ENCODE results near the gene BRINP2. TPM values are rescaled to one million over a fixed set of nuclear protein-coding genes. Genes with fewer than 3 reads are reported as not detected.

Gene BRINP2
- total RNA-seq, 4 donors from 2014 or later, result not detected

DNA sequence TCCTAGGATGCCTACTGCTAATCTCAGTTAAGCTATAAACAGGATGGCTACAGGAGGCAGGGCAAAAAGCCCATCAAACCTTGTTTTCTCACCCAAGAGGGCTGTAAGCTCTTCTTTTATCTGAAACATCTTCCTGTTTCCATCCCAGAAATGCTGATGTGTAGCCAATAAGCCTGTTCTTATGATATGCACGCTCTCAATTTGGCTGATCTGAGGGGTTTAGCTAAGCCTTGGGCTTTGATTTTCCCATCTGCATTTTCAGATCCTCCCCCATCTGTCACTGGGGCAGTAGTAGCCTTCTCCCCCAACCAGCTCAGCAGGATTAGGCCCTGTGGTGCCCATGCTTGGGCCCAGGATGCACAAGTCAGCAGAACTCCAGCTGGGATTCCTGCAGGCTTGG, 105.0 kb downstream of the BRINP2 start:
- no peak for DNase-seq
- intact Hi-C loops (cut with DNase I), result no loop called here
- H3K27ac ChIP-seq, result no peak overlapping the region
- H3K36me3 ChIP-seq, result no peaks in the 10 kb centered on the region
- no peak overlapping the region for H3K4me3 ChIP-seq (replicated peaks in 1 of 3)
- no peaks in the 10 kb centered on the region for H3K9me3 ChIP-seq
- no peaks in the 10 kb centered on the region for H3K27me3 ChIP-seq
- peaks cover 4 to 12% of the 10 kb centered on the region in 2 donors for H3K4me1 ChIP-seq
- TF ChIP-seq CTCF (IDR thresholded peaks at IDR 0.05), result no peak
- no peak for TF ChIP-seq POLR2A (IDR thresholded peaks at IDR 0.05)
- 86 to 100% methylated on average over 1 of the region's 1 CpG for WGBS, 2 donors

DNA sequence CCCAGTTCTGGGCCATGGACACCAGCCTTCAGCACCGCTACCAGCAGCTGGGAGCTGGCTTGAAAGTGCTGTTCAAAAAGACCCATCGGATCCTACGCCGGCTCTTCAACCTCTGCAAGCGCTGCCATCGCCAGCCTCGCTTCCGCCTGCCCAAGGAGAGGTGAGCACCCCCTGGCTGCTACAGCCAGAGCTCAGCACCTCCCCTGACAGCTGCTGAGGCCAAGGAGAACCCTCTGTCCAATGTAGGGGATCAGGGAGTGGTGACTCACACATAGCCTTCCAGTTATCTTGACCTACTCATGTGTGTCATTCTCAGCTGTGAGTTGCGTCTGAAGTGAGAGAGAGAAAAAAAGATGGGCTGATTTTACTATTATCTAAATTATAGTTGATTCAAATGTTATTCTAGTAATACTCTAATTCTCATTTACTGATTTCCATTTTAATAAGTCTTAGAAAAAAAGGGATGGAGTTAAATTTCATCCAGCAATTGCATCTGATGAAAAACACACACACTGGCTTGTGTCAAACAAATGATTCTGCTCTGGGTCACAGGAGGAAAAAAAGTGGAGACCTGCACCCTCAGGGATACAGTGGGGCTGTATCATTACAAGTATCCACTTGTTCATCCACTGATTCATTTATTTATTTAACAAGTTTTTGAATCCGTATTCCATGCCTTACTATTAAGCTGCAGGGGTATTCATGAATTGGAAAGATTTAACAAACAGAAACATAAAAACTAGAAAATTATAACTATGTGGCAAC, 108.0 kb downstream of the BRINP2 start:
- WGBS, 2 donors, result 84 to 90% methylated on average over 10 of the region's 10 CpGs

DNA sequence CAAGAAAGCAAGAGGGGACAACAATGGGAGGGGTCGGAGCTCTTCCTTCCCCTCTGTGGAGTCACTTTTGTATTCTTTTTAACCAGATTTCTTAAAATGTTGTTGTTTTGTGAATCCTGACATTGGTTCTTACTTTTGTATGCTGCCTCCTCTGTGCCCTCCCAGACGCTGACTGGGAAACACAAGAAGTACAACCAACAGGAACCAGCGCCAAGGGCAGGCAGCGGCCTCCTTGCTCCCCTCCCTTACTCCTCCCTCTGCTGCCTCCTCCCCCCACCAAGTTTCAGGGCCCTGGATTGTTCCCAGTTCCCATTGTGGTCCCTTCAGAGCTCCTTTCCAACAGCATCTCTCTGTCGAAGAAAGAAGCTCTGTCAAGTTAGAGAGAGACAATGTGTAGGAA, 111.1 kb downstream of the BRINP2 start:
- TF ChIP-seq CTCF (IDR thresholded peaks at IDR 0.05) (no peak), POLR2A (IDR thresholded peaks at IDR 0.05) (no peak)
- DNase-seq, result no peak
- intact Hi-C loops (cut with DNase I), result no loop called here
- 86 to 88% methylated on average over 5 of the region's 5 CpGs for WGBS, 2 donors
- no peak overlapping the region for H3K27ac ChIP-seq
- H3K4me3 ChIP-seq (replicated peaks in 1 of 3), result no peak overlapping the region
- no peaks in the 10 kb centered on the region for H3K9me3 ChIP-seq
- no peaks in the 10 kb centered on the region for H3K36me3 ChIP-seq
- no peaks in the 10 kb centered on the region for H3K27me3 ChIP-seq
- H3K4me1 ChIP-seq, result no peaks in the 10 kb centered on the region

More for the DNA sequence above, 108.0 kb downstream of the BRINP2 start:
- TF ChIP-seq CTCF (IDR thresholded peaks at IDR 0.05), result no peak
- TF ChIP-seq POLR2A (IDR thresholded peaks at IDR 0.05), result no peak
- intact Hi-C loops (cut with DNase I), result no loop called here
- no peaks in the 10 kb centered on the region for H3K9me3 ChIP-seq
- no peak for DNase-seq
- H3K27me3 ChIP-seq, result no peaks in the 10 kb centered on the region
- H3K4me1 ChIP-seq, result peaks cover 4 to 12% of the 10 kb centered on the region in 2 donors
- no peak overlapping the region for H3K4me3 ChIP-seq (replicated peaks in 1 of 3)
- H3K36me3 ChIP-seq, result no peaks in the 10 kb centered on the region
- H3K27ac ChIP-seq, result no peak overlapping the region

- intact Hi-C loops (cut with DNase I), result no loop called here
- H3K27me3 ChIP-seq, result no peaks in the 10 kb centered on the region
- TF ChIP-seq POLR2A (IDR thresholded peaks at IDR 0.05), result no peak
- no peak for TF ChIP-seq CTCF (IDR thresholded peaks at IDR 0.05)
- no peak for DNase-seq
- no peaks in the 10 kb centered on the region for H3K9me3 ChIP-seq
- 81 to 91% methylated on average over 1 of the region's 1 CpG for WGBS, 2 donors
- H3K36me3 ChIP-seq, result no peaks in the 10 kb centered on the region
- H3K4me1 ChIP-seq, result no peaks in the 10 kb centered on the region
- no peak overlapping the region for H3K27ac ChIP-seq
- no peak overlapping the region for H3K4me3 ChIP-seq (replicated peaks in 1 of 3)
Measured at GRCh38 chr1:177282976-177283375, 112.2 kb downstream of the BRINP2 start.

DNA sequence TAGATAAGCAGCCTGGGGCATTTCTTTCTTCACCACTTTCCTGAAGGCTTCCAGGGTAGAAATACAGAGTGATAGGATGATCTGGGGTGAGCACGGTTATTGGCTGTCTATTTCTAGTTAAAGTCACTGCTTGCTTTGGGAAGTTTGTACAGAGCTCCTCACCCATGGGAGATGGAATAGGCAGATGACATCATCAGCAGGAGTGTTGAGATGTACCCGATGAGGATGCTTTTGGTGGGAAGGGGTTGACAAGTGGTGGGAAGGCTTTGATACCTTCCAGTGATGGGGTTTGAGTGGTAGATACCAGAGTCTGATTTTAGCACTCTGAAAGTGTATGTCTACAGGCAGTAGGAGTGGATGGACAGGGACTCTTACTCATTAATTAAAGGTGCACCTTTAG, 112.6 kb downstream of the BRINP2 start:
- intact Hi-C loops (cut with DNase I), result no loop called here
- H3K4me3 ChIP-seq (replicated peaks in 1 of 3), result no peak overlapping the region
- H3K36me3 ChIP-seq, result no peaks in the 10 kb centered on the region
- H3K9me3 ChIP-seq, result no peaks in the 10 kb centered on the region
- H3K4me1 ChIP-seq, result no peaks in the 10 kb centered on the region
- no peaks in the 10 kb centered on the region for H3K27me3 ChIP-seq
- DNase-seq, result no peak
- 90 to 95% methylated on average over 2 of the region's 2 CpGs for WGBS, 2 donors
- TF ChIP-seq CTCF (IDR thresholded peaks at IDR 0.05), result no peak
- TF ChIP-seq POLR2A (IDR thresholded peaks at IDR 0.05), result no peak
- no peak overlapping the region for H3K27ac ChIP-seq

All from thyroid gland (tissue), 4 donors.